BJ (cell line): ENCODE results near the gene MESP2. TPM values are rescaled to one million over a fixed set of nuclear protein-coding genes. Genes with fewer than 3 reads are reported as not detected.
"Not testable (repeated sequence)": the region's sequence is repeated elsewhere in the genome, so short reads cannot be mapped to it uniquely, and the experiment has no call there.

Source experiments
- CTCF ChIA-PET: fragments of 350-600 bp; formaldehyde crosslinking; extraction: SDS; loops from one replicate; lab custom pipeline; 2021; ENCODE audit warnings: antibody characterized with exemption, inconsistent platforms; lab: Yijun Ruan, JAX
- POLR2A ChIA-PET: fragments of 300-600 bp; sonication (Branson Sonifier 250); formaldehyde crosslinking; extraction: SDS; loops from one replicate; lab custom pipeline; 2021; ENCODE audit warnings: antibody characterized with exemption; lab: Charles Lee
- DNase-seq: peaks from one replicate; pipeline ENCODE4 v3.0.0-alpha.2; 2011; ENCODE audit warnings: low read depth
- H3K27me3 ChIP-seq: 2 replicates; pipeline ENCODE4 v1.6.0; 2011; ENCODE audit warnings: low read length; ENCODE audit not compliant: control insufficient read depth, insufficient read depth
- H3K36me3 ChIP-seq: 2 replicates; pipeline ENCODE4 v1.5.1; 2011; ENCODE audit warnings: low read length; ENCODE audit not compliant: control insufficient read depth, insufficient read depth
- H3K4me3 ChIP-seq: 2 replicates; pipeline ENCODE4 v1.5.1; 2011; ENCODE audit warnings: low read depth, mild to moderate bottlenecking, control low read depth, low read length
- CTCF ChIP-seq: IDR thresholded peaks from 2 replicates; pipeline ENCODE4 v1.5.1; 2011; ENCODE audit warnings: low read depth, mild to moderate bottlenecking, control low read depth, inconsistent platforms, low read length, moderate library complexity; ENCODE audit not compliant: insufficient read depth
- polyA plus RNA-seq: library from polyadenylated mRNA; depleted of rRNA; stranded (reverse); fragments of >200 nt; gene quantifications from 2 replicates; pipeline ENCODE4 v1.2.3, GENCODE V29; 2011

The MESP2 gene
- polyA plus RNA-seq, 1 experiment: 0.39 TPM

GRCh38 chr15:89785774-89786140 lies 9.6 kb downstream of the MESP2 start:
- ChIA-PET CTCF (no interaction called here), POLR2A (no interaction called here)
- no peak for TF ChIP-seq CTCF
- DNase-seq: no peak
- H3K4me3 ChIP-seq: no peak overlapping the region
- H3K27me3 ChIP-seq: no peaks in the 10 kb centered on the region
- peaks cover 12% of the 10 kb centered on the region for H3K36me3 ChIP-seq

- POLR2A ChIA-PET: no interaction called here
- Histone ChIP-seq H3K27me3 (no peaks in the 10 kb centered on the region), H3K36me3 (peaks cover 30% of the 10 kb centered on the region), H3K4me3 (no peak overlapping the region)
- TF ChIP-seq CTCF: no peak
- CTCF ChIA-PET: interaction anchor here (0.6 kb wide), 1 partner anchor 28 kb away, joined by 3 read pairs; no protein-coding TSS in a partner anchor
- DNase-seq: no peak
Measured at GRCh38 chr15:89787944-89788343, 11.8 kb downstream of the MESP2 start.

- H3K27me3 ChIP-seq, H3K4me3 ChIP-seq, DNase-seq, POLR2A ChIA-PET: not testable (repeated sequence)
- H3K36me3 ChIP-seq: peaks cover 33% of the 10 kb centered on the region
- CTCF ChIA-PET: interaction anchor here (0.6 to 1.2 kb wide), 2 partner anchors 29 to 100 kb away, joined by 3 read pairs; no protein-coding TSS in a partner anchor
Measured at GRCh38 chr15:89788585-89788984, 12.5 kb downstream of the MESP2 start.

DNA sequence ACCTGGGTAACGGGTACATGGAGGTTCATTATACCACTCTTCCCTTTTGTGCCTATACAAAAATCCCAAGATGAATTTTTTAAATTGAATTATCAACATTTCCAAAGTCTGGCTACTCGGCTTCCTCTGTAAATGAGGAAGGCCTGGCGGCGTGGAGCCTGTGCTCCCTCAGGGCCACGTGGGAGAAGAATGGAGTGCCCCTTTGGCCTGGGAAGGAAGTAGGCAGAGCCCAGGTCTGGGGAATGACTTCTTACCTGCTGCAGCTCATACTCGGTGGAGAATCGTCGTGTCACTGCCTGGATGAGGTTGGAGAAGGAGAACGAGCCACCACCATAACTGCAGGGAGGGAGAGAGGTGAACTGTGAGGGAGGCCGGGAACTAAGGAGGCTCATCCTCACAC lies 14.1 kb downstream of the MESP2 start:
- Histone ChIP-seq H3K4me3 (no peak overlapping the region), H3K36me3 (peaks cover 30% of the 10 kb centered on the region), H3K27me3 (no peaks in the 10 kb centered on the region)
- no peak for TF ChIP-seq CTCF
- CTCF ChIA-PET: interaction anchor here (1.6 kb wide), 1 partner anchor 85 kb away, joined by 5 read pairs; no protein-coding TSS in a partner anchor
- POLR2A ChIA-PET: no interaction called here
- DNase-seq: no peak

- Histone ChIP-seq H3K4me3 (no peak overlapping the region), H3K27me3 (no peaks in the 10 kb centered on the region), H3K36me3 (peaks cover 31% of the 10 kb centered on the region)
- no peak for TF ChIP-seq CTCF
- ChIA-PET CTCF (interaction anchor here (1.6 kb wide), 1 partner anchor 84 kb away, joined by 5 read pairs; no protein-coding TSS in a partner anchor), POLR2A (no interaction called here)
- no peak for DNase-seq
Measured at GRCh38 chr15:89790661-89791060, 14.5 kb downstream of the MESP2 start.
